ENCODE measurements around the gene ZSCAN21.

GRCh38 chr7:100029596-100029995, 20.0 kb upstream of the ZSCAN21 start:
- TF ChIP-seq CTCF (IDR thresholded peaks at IDR 0.05) (no peak), POLR2A (IDR thresholded peaks at IDR 0.05) (no peak)

All from body of pancreas (tissue), 4 donors.